HG02884 (cell line): ENCODE measurements around the gene KIDINS220.
A peak's percentile ranks its signal among the peaks of the same experiment; 100 is the strongest.

Experiments
- ATAC-seq: cut with Tn5 transposase; IDR thresholded peaks from one replicate; pipeline ENCODE4 v1.9.1; 2021; ENCODE audit warnings: mild to moderate bottlenecking, moderate library complexity; ENCODE audit not compliant: unreplicated experiment

The KIDINS220 gene

DNA sequence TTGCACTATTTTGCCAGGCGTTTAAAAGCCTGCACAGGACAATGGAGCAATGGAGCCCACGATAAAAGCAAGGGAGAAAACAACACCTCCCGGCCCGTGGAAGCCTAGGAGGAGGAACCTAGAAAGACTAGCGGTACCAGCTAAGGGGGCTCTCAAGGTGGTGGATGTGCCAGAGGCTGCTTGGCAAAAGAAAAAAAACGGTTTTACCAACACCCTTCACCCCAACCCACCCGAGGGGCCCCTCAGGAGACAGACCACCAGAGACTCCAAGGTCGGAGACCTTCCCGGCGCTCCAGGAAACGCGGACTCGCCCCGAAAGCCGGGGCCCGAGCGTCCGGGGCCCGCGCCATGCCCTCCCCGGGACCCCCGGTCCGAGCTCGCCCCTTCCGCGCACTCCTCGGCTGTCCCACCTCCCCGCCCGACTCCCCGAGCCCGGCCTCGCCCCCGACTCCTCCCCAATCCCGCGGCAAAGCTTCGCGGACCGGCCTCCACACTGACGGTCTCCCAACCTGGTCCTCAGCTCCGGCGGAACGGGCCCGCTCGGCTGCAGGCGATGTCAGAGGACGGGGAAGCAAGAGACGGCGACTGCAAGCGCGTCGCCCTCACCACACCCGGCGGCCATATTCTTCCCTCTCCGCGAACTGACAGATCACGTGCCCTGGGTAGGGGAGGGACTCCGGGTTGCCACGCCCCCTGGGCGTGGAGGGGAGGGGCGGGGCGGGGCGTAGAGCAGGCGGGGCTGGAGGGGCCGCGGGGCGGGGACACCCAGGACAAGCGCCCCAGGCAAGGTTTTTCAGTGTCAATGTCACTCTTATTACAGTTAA, at the start of gene KIDINS220:
KIDINS220 (minus strand) TSS at position 643 of the 824 bp plus-strand sequence. CDS start 10,520 bp downstream, outside the sequence.
- peak; percentile 91 for ATAC-seq

GRCh38 chr2:8886876-8887275, 49.5 kb upstream of the KIDINS220 start:
- no peak for ATAC-seq

- no peak for ATAC-seq
These were observed 48.7 kb upstream of the KIDINS220 start for GRCh38 chr2:8886202-8886518.

- no peak for ATAC-seq
These were observed 48.2 kb upstream of the KIDINS220 start for GRCh38 chr2:8885449-8886201.

GRCh38 chr2:8884812-8885211, 47.4 kb upstream of the KIDINS220 start:
- ATAC-seq = no peak

- ATAC-seq = no peak
These were observed 44.7 kb upstream of the KIDINS220 start for GRCh38 chr2:8882094-8882493.

DNA sequence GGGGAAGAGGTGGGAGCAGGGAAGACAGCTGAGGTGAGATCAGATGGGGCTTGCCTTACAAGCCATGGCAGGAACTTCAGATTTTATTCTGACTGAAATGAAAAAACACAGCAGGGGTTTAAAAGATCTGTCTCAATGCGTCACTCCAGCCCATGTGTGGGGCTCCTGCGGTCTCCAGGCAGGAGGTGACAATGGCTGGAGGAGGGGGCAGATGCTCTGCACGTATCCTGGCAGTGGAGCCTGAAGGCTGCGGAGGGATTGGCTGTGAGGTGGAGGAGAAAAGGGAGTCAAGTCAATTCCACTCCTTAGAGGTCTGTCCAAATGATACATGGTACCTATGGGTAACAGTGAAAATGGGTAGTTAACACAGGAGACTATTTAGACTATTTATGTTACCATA, 40.5 kb upstream of the KIDINS220 start:
- no peak for ATAC-seq

DNA sequence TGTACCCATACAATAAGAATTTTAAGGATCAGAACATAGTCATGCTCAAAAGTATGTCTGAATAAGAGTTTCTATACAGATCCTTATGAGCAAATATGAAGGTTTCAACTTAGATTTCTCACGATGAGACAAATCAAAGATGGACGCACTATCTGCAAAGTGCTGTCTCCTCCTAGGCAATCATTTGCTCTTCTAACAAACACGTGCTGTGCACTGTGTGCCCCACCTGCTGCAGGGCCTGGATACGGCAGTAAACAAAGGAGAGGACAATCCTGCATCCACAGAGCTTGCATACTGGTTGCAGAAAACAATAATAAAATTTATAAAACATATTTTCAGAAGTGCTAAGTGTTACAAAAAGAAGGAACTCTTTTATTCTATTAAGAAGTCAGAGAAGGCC, 39.9 kb upstream of the KIDINS220 start:
- no peak for ATAC-seq

DNA sequence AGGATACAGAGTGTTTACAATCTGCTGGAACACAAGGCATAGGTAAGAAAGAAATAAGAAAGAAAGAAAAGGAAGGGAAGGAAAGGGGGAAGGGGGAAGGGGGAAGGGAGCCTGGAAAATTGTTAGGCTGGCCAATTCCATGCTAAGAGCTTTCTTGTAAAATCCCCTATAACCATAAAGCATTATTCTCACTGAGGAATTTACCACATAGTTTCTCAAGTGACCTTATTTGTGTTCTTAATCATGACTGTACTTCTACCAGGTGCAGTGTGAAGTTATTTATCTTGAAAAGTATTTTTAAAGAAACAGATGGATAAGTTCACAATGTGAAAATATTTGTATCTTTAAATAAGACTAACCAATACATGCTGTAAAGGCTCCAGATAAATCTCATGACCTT, 39.2 kb upstream of the KIDINS220 start:
- no peak for ATAC-seq

DNA sequence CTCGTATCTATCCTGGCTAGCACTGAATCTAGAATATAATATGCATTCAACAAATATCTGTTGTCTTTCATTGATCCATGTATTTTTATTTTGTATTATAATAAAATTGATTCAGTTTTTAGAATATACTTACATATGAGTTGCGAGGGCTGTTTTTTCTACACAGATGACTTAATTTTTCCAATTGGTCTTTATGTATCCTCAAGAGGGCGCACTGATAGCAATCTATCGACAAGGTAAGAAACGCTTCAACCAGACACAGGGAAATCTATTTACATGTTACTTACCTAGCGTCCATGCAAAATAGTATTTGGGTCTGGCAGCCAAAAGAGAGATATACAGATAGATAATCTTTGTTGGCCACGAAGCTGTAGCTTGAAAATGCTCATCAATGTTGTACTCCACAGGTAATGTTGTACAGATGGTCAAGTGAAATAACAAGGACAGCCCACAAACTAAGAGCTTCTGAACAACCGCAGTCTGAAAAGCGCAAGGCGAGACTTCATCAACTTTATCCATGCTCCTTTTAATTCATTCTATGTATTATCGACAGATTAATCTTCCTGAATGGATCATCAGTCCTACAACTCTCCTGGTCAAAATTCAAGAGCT, 35.5 kb upstream of the KIDINS220 start:
- no peak for ATAC-seq

DNA sequence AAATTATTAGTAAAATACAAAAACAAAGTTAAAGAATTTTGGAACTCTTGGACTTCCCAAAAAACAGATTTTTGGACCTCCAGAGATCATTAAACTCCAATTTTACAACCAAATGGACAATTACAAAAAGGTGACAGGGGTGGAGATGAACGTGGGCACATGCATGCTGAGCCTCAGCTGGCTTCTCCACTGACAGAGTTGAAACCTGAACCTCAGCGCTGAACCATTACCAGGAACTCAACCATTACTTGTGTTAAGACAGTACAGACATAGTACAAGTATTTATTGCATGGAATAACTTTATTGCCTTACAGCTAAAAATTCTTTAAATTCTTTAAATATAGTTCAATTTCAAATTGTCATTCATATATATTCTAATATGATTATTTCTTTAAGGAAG, 33.0 kb upstream of the KIDINS220 start:
- no peak for ATAC-seq

DNA sequence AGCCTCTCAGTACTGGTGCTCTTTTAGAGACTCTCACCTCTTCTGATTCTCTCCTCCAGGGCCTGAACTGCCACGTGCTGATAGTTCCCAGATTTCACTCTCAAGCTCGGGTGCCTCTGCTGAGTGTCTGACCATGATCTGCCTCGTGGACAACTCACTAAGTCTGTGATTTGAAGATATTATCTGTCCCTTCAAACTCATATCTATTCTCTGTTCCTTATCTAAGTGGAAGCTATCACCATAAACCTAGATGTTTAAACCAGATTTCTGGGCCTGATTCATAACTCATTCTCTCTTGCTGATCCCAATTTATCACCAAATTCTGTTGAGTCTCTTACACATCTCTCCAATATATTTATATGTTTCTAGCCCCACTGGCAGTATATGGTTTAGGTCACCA, 29.9 kb upstream of the KIDINS220 start:
- no peak for ATAC-seq

DNA sequence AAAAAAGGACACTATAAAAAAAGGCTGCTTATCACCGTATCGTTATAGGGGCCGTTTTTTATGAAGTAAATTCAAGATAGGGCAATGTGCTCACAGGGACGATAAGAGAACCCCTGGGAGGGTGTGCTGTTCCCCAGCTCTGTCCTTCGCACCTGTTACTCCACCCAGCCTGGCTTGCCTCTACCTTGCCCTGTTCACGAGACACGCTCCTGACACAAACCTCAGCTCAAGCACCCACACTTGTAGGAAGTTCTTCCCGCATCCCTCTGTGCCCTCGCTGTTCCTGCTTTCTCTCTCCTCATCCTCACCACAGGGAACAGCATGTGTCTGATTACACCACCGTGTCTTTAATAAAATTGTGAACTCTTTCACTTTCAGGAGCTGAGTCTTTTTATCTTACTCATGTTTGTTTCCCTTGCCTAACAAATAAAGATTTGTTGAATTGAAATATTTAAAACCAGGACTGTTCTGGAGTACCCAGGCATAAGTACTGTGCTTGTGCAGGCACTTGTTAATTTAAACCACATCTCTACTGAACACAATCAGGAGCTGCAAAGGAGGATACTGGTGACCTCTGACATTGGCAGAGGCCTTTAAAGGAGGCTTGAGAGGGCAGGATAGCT, 26.0 kb upstream of the KIDINS220 start:
- no peak for ATAC-seq

DNA sequence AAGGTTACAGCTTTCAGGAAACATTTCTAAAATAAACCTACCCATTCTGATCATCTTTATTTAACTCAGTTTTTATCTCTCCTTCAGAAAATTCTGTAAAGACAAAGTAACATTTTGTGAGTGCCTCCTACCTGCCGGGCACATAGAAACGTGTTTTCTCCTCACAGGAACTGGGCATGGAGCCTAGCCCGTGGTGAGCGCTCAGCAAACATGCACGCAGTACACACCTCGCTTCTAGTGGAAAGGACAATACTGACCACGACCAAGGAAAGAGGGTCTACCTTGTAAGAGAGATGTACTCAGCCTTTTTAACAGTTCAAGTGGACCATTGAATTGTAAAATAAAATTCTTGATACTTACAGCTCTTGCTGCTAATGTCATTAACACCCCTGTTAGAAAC, 24.8 kb upstream of the KIDINS220 start:
- ATAC-seq = no peak

GRCh38 chr2:8861797-8862196, 24.4 kb upstream of the KIDINS220 start:
- no peak for ATAC-seq

DNA sequence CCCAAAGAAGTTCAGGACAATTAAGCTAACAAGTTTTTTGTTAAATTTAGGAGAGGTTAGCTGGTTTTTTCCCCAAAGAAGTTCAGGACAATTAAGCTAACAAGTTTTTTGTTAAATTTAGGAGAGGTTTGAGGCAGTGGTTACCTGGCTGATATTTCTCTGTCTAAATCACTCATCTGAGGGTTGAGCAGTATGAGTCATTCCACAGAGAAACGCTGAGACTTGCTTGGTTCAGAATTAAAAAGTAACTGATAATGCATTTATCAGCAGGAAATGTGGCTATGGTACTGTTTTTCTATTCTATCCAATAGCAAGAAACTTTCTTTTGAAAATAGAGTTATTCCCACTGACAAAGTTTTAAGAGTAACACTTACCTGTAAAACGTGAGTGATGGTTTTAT, 22.8 kb upstream of the KIDINS220 start:
- ATAC-seq = no peak

GRCh38 chr2:8858910-8859309, 21.5 kb upstream of the KIDINS220 start:
- ATAC-seq = no peak

GRCh38 chr2:8858264-8858663, 20.9 kb upstream of the KIDINS220 start:
- ATAC-seq = no peak

DNA sequence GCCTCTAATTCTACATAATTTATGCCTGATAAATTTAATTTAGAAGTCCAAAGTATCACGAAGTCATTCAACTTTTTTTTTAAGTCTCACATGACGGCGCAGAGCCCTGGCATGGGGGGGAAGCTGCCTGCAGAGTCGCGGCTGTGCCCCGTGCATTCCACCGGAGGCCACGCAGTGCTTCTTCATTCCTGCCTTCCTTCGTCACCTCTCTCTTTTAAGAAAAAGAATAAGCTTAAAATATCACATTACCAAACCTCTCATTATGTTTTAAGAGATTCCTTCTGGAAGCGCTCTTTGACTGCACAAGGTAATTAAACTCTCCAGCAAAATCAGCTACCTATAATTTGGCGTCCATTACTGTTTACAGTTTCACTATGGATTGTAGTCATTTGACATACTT, 20.3 kb upstream of the KIDINS220 start:
- ATAC-seq = no peak

DNA sequence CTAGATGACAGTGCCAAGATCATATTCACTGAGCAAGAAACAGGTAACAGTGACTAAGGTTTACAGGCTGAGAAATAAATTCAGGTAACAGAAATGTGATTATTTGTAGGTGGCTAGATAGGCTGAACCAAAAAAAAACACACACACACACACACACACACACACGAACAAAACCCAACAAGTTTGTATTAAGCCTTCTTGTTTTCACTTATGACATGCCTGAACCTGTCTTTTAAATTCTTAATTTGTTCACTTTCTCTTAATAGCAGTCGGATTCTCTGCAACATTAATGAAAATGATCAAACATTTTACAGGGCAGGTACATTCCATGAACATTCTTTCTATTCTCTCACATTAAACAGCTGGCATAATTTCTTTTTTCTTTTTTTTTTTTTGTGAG, 18.8 kb upstream of the KIDINS220 start:
- ATAC-seq = no peak

DNA sequence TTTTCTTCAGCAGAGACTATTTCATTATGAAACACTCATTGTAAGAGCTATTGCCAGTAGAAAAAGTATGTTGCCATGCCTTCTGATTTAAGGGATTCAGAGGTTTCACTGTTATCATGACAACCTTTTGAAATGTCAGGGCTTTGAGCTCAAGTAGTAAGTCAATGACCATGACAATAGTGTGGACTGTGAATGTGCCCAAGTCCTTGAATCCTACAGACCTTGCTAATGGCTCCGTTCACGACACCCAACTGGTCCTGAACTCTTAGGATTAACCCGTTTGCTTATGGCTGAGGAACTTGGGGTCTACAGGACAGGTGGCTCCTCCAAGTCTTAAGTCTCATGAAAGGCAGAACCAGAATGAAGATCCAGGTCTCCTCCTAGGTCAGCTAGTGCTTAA, 17.6 kb upstream of the KIDINS220 start:
- no peak for ATAC-seq

- ATAC-seq = no peak
These were observed 16.0 kb upstream of the KIDINS220 start for GRCh38 chr2:8853426-8853825.
